HG03575 (cell line): ENCODE measurements around the gene SPDYE2B.
"Not testable (repeated sequence)": the region's sequence is repeated elsewhere in the genome, so short reads cannot be mapped to it uniquely, and the experiment has no call there.

Source experiments
- ATAC-seq: cut with Tn5 transposase; IDR thresholded peaks from one replicate; pipeline ENCODE4 v1.9.1; 2021; ENCODE audit not compliant: unreplicated experiment, insufficient number of reproducible peaks, low FRiP score; ENCODE audit errors: extremely low read depth

The SPDYE2B gene, protein sequence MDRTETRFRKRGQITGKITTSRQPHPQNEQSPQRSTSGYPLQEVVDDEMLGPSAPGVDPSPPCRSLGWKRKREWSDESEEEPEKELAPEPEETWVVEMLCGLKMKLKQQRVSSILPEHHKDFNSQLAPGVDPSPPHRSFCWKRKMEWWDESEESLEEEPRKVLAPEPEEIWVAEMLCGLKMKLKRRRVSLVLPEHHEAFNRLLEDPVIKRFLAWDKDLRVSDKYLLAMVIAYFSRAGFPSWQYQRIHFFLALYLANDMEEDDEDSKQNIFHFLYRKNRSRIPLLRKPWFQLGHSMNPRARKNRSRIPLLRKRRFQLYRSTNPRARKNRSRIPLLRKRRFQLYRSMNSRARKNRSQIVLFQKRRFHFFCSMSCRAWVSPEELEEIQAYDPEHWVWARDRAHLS

DNA sequence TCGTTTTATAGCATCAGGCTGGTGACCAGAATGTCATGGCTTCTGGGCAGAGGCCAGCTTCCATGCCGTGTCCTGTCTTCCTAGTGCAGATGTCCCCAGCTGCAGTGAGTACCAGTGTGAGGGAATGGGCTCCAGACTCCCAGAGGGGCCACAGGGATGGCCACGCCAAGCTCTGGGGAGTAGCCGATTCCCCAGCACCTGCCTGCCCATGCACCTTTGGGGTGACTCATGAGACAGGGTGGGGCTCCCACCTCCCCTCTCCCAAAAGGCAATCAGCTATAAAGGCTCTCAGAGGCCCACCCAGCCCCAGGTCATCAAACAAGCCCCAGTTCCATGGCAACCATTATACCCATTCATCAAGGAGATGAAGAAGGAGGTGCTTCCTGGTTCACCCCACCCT lies at the start of gene SPDYE2B:
Gene SPDYE2B (plus strand): TSS at position 396 of the 400 bp plus-strand sequence. CDS start 2,030 bp downstream, outside the sequence.
- not testable (repeated sequence) for ATAC-seq

DNA sequence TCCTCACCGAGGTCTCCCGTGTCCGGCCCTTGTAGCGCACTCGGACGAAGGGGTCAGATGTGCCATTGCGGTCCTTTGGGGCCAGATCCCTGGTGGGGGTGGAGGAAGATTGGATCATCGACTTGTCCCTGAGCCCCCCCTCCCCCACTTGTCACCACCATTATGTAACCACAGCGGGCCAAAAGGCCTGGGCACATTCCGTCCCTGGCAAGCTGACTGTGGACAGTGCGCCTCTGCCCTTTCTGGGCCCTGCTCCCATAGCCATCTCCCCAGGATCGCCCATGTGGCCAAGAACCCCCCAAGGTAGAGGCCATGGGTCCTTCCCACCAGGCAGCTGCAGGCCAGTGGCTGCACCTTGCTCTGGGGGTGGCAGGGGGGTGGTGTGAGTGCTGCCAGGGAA lies 47.8 kb upstream of the SPDYE2B start:
- ATAC-seq = not testable (repeated sequence)

DNA sequence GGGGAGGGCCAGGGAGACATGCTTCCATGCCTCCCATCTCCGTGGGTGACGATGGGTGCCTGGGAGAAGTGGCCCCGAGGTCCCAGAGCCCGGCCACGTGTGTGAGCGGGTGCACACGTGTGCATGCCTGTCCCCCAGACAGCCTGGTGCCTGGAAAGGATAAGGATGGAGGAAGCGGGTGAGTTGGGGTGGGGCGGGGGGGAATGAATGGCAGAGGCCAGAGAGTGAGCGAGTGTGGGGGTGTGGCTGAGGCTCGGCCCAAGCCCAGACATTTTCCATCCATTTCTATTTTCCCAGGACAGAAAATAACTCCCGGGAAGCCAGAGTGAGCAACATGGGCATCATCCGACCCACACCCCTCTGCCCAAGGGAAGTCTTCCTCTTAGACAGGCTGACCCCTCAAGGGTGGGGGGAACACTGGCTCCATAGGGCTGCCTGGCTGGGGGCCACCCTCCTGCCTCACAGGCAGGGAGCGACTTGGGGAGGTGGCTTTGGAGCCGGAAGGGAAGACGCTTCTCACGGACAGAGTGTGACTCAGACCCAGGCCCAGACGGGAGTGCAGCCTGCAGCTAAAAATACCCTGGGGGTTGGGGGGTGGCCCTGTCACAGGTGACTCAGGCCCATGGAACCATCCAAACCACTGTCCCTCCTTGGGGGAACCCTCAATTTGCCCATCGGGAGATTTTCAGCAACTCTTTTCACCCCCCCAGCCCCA lies 45.5 kb upstream of the SPDYE2B start:
- ATAC-seq = not testable (repeated sequence)

DNA sequence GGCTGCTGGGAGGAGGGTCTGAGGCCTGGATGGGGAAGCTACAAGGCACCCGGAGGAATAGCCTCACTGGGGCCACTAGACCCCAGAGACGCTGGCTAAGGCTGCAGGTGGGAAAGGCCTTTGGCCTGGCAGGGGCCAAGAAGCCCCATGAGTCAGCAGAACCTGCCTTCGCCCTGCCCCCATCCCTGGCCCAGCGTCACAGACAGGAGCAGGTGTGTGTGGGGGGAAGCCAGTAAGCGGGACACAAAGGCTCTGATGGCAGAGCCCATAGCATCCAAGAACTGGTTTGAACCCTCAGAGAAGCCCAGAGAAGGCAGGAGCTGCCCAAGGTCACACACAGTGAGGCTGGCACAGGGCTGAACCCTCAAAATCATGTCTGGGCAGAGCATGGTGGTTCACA lies 43.3 kb upstream of the SPDYE2B start:
- not testable (repeated sequence) for ATAC-seq

DNA sequence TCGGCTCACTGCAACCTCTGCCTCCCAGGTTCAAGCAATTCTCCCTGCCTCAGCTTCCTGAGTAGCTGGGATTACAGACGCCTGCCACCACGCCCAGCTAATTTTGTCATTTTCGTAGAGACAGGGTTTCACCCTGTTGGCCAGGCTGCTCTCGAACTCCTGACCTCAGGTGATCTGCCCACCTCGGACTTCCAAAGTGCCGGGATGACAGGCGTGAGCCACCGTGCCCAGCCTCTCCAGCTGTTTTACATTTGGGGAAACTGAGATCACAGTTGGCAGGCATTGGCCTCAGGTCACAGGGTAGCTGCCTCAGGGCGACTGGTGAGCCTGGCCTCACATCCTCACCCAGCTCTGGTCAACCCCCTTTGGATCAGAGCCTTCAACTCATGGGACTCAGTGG lies 40.4 kb upstream of the SPDYE2B start:
- not testable (repeated sequence) for ATAC-seq

DNA sequence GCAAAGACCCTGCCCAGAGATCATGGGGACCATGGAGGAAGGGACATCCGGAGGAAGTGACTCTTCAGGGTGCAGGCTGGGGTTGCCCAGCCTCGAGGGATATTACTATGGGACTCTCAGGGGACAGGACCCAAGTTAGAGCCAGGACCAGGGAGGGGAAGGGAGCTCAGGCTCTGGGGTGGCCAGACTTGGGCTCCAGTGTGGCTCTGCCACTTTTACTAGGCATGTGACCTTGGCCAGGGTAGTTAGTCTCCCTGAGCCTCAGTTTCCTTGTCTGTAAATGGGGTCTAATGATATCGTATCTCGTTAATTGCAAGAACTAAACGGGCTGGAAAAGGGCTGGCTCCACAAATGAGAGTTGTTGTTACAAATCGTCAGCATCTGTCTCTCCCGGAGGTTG lies 39.7 kb upstream of the SPDYE2B start:
- ATAC-seq = not testable (repeated sequence)

DNA sequence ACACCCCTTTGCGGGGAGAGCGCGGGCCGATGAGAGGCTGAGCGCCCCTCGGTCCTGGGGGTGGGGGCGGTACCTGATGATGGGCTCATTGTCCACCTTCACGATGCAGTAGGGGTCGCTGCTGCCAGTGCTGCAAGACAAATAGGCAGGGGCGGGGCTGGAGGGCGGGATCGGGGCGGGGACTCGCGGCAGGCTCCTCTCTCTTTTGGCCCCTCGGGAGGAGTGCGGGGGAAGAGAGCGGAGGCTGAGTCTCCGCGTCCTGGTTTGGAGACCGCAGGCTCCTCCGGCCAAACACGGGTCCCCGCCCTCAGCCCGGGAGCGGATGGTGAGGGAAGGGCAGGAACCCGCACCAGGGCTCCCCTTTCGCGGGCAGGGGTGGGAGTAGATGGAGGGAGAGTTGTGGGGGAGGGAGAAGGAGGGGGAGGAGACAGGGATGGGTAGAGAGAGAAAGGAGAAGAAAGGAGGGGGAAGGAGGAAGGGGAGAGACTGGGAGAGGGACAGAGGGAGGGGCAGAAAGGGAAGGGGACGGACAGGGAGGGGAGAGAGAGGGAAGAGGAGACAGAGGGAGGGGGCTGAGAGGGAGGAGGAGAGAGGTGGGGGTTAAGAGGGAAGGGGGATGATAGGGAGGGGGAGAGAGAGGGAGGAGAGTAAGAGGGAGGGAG lies 39.0 kb upstream of the SPDYE2B start:
- not testable (repeated sequence) for ATAC-seq

DNA sequence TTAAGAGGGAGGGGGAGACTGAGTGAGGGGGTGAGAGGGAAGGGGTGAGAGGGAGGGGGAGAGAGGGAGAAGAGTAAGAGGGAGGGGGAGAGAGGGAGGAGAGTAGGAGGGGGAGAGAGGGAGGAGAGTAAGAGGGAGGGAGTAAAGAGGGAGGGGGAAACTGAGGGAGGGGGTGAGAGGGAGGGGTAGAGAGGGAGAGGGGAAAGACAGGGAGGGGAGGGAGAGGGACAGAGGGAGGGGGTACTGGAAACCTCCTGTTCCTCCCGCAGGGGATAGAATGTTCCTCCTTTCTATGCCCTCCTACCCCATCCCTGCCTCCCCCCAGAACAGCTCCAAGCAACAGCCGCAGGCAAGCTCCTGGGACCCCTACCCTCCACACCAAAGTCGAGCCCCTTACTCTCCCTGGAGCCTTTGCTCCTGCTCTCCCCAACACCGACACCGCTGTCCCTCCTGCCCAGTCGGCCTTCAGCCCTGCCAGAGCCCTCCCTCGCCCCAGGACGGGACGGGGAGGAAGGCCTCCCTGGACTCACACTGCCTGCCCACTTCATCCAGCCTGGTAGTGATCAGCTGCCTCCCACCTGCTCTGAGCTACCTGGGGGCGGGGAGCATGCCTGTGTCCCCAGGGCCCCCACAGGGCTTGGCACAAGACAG lies 38.3 kb upstream of the SPDYE2B start:
- not testable (repeated sequence) for ATAC-seq

DNA sequence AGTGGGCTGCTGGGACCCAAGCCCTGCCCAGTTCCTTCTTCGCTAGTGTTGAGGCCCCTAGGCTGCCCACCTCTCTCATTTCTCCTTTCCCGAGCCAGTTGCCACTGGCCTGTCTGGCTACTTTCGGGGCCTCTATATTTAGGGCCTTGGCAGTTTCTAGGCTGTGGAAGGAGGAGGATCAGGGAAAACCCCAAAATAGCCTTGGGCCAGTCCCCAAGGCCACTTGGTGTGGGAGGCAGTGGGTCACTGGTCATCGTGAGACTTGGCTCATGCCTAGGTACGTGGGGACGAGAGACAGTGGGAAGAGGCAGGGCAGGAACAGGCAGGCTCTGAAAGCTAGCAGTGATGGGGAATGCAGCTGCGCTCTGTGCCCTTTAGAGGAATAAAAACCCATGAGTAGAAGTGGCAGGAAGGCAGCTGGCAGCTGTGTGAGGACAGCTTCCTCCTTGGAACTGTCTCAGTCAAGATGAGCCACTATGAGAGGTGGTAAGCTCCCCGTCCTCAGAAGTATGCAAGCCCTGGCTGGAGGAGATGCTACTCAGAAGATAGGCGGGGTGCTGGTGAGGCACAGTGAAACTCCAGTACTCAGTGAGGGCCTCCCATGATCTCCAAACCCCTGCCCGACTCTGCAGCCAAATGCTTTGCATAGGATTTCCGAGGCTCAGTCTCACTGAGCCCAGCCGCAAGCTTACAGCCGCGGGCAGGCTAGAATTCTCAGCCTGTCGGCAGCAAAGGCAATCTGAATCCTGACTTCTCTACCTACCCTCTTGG lies 36.4 kb upstream of the SPDYE2B start:
- ATAC-seq = not testable (repeated sequence)

DNA sequence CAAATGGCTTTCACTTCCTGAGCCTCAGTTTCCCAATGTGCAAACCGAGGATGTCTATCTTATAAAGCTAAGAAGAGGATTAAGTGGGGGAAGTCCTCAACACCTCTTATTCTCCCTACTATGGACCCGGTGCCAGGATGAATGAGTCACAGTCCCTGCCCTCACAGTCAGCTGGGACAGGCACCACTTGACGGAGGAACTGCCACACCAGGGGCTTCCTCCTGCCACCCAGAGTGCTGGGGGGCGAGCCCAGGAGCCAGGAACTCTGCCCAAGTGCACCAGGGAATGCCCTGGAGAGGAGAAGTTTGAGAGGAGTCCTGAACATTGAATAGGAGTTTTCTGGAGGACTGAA lies 35.8 kb upstream of the SPDYE2B start:
- not testable (repeated sequence) for ATAC-seq

DNA sequence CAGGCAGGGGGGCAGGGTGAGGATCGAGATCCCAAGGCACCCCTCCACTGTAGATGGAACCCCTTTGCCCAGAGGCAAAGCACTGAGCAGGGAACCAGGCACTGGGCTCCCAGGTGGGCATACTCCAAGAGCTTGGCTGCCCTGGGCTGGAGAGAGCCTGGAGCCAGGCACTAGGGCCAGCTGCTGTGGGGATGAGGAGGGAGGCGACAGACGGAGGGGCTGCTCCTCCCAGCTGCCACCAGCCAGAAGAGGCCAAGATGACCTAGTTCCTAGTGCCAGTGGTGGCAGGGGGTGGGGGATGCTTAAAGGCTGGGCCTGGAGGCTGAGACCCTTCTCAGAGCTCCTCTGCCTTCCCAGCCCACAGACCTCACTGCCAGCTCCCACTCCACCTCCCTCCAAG lies 35.2 kb upstream of the SPDYE2B start:
- not testable (repeated sequence) for ATAC-seq

DNA sequence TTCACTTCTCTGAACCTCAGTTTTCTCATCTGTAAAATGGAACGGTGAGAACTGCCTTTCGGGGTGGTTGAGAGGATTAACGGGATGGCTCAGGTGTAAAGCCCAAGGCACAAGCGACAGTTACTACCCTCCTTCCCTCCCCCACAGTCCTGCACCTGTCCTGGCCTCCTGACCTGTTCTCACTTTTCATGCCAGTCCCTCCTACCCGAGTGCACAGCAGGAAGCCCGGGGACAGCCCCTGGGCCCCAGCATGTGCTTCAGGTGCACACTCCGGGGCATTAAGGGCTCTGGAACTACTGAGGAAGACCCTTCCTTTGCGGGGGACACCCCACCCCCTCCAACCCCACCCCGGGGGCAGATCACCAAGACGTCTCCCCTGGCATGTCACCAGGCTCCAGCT lies 34.2 kb upstream of the SPDYE2B start:
- ATAC-seq = not testable (repeated sequence)

DNA sequence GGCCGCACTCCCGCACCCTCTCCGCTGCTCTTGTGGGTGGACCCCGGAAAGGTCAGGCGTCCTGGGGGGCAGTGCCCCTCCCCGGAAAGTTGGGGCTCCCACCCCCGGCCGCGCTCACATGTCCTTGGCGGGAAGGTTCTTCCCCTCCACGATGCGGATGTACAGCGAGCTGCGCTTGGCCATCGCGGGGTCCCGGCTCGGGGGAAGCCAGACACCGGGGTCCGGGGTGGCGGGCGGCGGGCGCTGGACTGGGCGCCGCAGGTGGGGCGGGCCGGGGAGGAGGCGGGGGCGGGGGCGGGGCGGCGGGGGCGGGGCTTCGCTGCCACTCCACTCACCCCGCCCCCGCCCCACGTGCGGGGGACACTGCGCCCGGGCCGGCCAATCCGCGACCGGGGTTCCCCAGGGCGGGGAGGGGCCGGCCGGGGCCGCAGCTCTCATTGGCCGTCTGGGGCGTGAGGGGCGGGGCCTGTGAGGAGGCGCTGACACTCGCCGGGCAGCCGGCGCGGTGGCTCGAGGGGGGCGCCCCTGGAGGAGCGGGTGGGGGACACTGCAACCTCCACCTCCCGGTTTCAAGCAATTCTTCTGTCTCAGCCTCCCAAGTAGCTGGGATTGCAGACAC lies 33.5 kb upstream of the SPDYE2B start, which contains the start of gene RASA4:
Gene RASA4 (minus strand): TSS at position 250 of the 619 bp plus-strand sequence. CDS start 67 bp downstream, at position 183.
- not testable (repeated sequence) for ATAC-seq

DNA sequence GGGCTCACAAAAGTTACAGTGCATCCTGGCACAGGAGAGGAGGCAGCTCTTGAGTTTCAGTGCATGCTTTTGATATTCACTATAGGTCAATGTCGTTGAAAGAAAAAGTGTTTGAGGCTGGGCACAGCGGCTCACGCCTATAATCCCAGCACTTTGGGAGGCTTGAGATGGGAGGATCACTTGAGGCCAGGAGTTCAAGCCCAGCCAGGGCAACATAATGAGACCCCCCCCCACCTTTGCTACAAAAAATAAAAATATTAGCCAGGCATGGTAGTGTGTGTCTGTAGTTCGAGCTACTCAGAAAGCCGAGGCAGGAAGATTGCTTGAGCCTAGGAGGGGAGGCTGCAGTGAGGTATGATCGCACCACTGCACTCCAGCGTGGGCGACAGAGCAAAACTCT lies 32.0 kb upstream of the SPDYE2B start:
- ATAC-seq = not testable (repeated sequence)

DNA sequence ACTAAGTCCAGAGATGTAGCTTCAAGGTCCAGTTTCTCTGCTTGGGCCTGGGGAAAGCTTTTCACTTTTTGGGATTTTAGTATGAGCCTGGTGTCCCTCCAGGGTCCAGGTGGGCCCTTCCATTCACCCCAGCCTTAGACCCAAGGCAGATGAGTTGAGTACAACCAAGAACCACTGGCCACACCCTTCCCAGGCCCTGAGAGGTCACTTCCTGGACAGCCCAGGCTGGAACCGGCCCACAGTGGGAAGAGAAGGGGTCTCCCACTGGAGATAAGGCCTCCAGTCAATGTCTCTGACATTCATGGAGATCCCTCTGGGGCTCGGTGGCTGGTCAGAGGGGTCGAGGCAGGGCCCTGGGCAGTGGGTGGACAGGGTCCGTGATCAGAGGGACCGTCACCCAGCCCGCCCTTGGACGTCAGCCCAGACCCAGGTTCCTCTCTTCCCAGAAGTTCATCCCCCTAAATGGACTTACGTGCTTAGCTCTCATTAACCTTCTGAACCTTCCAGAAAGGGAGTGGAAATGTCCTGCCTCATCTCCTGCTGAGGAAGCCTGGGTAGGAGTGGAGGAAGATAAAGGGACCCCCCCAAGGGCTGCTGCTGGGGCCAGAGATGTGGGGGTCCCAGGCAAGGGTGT lies 22.7 kb upstream of the SPDYE2B start:
- not testable (repeated sequence) for ATAC-seq

DNA sequence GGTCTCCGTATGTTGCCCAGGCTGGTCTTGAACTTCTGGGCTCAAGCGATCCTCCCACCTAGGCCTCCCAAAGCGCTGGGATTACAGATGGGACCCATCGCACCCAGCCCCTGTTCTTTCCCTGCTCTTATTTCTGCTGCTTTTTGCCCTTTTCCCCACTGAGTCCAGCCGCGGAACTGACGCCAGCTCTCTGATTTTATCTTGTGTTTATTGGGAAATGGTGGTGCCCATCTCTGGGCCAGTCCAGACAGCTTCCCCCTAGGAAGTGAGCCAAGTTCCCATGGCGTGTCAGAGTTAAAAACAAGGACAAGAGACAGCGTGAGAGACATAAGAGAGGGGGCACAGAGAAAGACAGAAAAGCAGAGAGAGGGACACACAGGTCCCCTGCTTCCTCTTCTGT lies 19.5 kb upstream of the SPDYE2B start:
- ATAC-seq = not testable (repeated sequence)

DNA sequence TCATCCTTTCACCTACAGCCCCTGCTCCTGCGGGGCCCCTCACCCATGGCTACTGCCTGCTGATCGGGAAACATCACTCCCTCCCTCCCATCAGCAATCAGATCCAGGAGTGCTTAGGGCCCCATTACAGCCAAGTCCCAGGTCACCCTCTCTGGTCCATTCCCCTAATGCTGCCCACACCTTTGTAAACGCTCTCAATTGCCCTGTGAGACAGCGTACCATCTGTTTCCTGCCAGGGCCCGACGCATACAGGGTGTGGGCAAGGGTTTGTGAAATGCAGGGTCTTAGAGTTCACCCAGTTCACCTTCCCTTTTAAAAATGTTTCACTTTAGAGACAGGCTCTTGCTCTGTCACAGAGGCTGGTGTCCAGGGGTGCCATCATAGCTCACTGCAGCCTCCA lies 15.8 kb upstream of the SPDYE2B start:
- not testable (repeated sequence) for ATAC-seq

DNA sequence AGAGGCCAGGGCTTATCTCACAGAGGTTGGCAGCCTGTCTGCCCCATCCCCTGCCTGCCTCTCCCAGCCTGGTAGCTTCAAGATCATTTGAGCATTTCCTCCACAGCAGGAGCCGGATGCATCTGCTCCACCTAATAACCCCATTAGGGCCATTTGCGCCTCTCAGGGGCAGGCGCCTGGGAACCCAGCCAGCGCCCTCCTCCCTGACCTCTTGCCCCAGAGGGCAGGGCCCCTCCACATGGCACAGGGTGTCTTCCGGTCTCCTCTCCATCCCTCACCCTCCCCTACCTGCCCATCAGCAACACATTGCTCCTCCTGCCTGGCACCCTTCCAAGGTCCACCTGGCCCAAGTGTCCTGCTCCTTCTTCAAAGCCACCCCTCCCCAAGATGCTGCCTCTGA lies 14.8 kb upstream of the SPDYE2B start:
- ATAC-seq = not testable (repeated sequence)
